ENCODE results near the gene EPHB1.

DNA sequence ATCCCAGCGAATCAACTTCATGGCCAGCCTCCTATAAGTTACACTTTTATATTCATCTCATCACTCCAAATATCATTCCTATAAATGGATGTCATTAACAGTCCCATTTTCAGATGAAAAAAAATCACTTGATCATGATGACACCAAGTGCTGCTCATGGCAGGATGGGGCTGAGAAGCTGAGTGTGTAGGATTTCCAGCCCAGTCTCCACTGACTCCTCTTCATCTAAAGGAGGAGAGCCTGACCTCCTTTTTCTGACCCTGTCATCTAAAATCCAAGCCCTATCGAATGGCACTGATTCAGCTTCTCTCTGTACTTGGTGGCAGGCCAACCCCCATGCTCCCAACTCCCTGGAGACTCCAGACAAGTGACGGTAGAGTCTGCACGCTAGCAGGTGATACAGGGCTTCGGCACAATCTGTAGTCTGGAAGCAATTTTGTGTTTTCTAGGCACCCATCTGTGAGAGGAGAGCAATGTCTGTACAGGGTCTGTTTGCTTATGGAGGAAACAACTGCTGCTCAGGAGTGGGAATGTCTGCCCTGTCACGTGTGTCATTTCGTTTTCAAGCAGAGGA lies 103.2 kb downstream of the EPHB1 start:
- TF ChIP-seq EZH2 (IDR thresholded peaks at IDR 0.05; ENCODE audit: insufficient read depth, poor library complexity, severe bottlenecking) (no peak), EZH2phosphoT487 (IDR thresholded peaks at IDR 0.05; ENCODE audit: insufficient read depth, low read depth) (no peak)
